Lower leg skin (tissue), 3 donors: ENCODE measurements around the gene CEMP1.
"Not testable (repeated sequence)": the region's sequence is repeated elsewhere in the genome, so short reads cannot be mapped to it uniquely, and the experiment has no call there.

Source experiments
- POLR2A ChIP-seq, 2 donors: fragments of 450-650 bp; IDR thresholded peaks; one replicate each; pipeline ENCODE4 v1.6.1; 2016 to 2017; ENCODE audit warnings: antibody characterized with exemption in 2 of 2, mild to moderate bottlenecking in 1 of 2, moderate library complexity in 1 of 2
- TF ChIP-seq, protein P1 (sequence below), 3 donors: fragments of 450-650 bp; IDR thresholded peaks; one replicate each; pipeline ENCODE4 v1.5.1; 2016; ENCODE audit warnings: antibody characterized with exemption in 3 of 3, mild to moderate bottlenecking in 3 of 3, moderate library complexity in 2 of 3

DNA sequence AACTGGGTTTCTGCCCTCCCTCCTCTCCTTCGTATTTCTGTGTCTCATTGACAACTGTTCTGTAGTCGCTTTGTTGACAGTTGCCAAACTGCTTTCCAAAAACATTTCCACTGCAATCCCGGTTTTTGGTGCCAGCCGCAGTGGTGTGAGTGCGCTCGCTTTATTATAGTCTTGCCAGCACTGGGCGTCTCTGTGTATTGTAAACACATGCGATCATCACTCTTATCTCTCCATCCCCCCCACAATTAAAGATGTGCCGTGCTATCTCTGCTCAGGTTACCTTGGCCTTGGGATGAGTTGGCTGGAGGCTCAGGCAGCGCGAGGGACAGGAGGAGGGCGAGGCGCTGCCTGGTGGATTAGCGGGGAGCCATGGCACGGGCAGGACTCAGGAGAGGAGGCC is 25.9 kb upstream of the CEMP1 start:
- not testable (repeated sequence) for TF ChIP-seq POLR2A (IDR thresholded peaks at IDR 0.05)
- TF ChIP-seq, protein P1, sequence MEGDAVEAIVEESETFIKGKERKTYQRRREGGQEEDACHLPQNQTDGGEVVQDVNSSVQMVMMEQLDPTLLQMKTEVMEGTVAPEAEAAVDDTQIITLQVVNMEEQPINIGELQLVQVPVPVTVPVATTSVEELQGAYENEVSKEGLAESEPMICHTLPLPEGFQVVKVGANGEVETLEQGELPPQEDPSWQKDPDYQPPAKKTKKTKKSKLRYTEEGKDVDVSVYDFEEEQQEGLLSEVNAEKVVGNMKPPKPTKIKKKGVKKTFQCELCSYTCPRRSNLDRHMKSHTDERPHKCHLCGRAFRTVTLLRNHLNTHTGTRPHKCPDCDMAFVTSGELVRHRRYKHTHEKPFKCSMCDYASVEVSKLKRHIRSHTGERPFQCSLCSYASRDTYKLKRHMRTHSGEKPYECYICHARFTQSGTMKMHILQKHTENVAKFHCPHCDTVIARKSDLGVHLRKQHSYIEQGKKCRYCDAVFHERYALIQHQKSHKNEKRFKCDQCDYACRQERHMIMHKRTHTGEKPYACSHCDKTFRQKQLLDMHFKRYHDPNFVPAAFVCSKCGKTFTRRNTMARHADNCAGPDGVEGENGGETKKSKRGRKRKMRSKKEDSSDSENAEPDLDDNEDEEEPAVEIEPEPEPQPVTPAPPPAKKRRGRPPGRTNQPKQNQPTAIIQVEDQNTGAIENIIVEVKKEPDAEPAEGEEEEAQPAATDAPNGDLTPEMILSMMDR (IDR thresholded peaks at IDR 0.05) = not testable (repeated sequence)
